GM12872 (cell line): Measurements from ENCODE around the gene HNRNPK.
A peak's percentile ranks its signal among the peaks of the same experiment; 100 is the strongest.

Experiments used
- CTCF ChIP-seq: IDR thresholded peaks from 3 replicates; pipeline ENCODE4 v1.5.1; 2011; ENCODE audit warnings: low read depth, mild to moderate bottlenecking, low read length, moderate library complexity; ENCODE audit not compliant: insufficient read depth

The HNRNPK gene

DNA sequence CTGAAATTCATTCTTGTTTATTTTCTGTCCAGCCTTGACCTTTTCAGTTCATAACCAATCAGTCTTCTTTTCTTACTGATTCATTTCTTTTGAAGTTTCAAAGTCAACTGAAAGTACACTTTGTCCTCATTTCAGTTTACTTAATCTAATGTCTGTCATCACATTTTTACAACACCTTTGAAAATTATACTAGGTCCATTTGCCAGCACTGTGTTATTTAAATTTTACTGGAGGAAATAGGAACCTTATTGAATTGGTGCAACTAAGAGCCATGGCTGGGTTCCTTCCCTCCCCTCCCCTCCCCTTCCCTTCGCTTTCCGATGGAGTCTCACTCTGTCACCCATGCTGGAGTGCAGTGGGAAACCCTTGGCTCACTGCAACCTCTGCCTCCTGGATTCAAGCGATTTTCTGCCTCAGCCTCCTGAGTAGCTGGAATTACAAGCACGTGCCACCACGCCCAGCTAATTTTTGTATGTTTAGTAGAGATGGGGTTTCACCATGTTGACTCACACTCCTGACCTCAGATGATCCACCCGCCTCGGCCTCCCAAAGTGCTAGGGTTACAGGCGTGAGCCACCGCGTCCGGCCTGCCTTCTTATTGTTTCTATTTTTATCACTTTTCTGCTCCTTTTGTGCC, 6.9 kb upstream of the HNRNPK start:
- no peak for TF ChIP-seq CTCF

DNA sequence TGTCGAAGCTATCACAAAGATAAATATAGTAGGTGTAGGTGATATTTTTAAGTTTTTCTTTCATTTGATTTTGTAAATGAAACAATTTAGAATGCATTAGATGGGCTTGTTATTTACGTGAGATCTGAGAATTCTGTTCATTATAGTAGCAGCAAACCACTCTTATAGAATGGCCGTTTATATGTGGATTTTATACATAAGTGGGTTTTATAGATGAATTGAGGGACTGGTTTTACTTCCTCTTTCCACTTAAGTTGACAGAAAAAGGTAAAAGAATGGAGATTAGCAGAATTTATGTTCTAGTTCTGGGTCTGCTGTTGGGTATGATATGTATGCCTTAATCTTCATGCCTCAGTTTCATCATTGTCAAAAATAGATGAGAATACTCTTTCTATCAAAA, 6.2 kb upstream of the HNRNPK start:
- no peak for TF ChIP-seq CTCF

DNA sequence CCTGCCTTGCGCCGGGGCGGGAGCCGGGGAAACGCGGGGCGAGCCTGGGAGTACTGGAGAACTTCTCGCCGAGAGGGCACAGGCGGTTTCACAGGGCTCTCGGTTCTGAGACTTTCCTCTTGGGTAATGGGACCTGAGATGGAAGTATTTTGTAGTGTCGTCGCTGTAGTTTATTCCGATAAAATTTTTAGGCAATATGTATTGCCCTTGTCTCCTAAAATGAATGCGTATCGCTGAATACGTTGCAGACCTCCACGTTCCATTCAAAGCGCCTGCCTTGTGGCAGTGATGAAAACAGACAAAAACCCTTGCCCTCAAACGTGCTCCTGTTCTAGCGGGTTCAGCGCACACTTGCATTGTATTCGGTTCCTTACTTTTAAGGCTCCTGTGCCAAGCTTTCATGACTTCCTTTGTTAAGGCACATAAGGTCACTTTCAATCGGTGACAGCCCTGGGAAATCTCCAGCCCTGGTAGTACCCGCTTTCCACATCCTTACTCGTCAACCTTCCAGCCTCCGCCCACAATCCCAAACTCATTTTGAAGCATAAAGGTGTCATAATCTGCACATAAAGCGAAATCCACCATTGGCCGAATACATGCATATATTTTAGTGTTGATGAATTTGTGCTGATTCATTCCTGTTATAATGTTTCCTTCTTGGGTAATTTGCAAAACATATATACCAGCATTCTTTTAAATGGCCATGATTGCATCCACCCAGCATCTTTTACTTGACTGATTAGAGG, 1.3 kb upstream of the HNRNPK start:
- no peak for TF ChIP-seq CTCF

GRCh38 chr9:83980395-83981125, 545 bp upstream of the HNRNPK start, which contains the start of gene RMI1:
Gene RMI1 (plus strand): TSS chr9:83980805. CDS start chr9:84000987, 20,182 bp downstream.
- peak; percentile 21; the same call in 1 of the 3 replicates for TF ChIP-seq CTCF

GRCh38 chr9:83978992-83979811, 813 bp downstream of the HNRNPK start:
- TF ChIP-seq CTCF: no peak

GRCh38 chr9:83977196-83977595, 2.8 kb downstream of the HNRNPK start:
- TF ChIP-seq CTCF: no peak
